H4 (cell line): Measurements from ENCODE around the gene SLC16A6. TPM values are rescaled to one million over a fixed set of nuclear protein-coding genes. Genes with fewer than 3 reads are reported as not detected.
"Not testable (repeated sequence)": the region's sequence is repeated elsewhere in the genome, so short reads cannot be mapped to it uniquely, and the experiment has no call there.

Experiments used
- DNase-seq: peaks from one replicate; pipeline ENCODE4 v3.0.0-alpha.2; 2015; ENCODE audit warnings: low spot score
- total RNA-seq: library from RNA; depleted of rRNA; stranded (reverse); fragments of >200 nt; shearing (Covaris generic); gene quantifications from 2 replicates; pipeline ENCODE4 v1.2.3, GENCODE V29; 2014

Gene SLC16A6
- total RNA-seq, 1 experiment from 2014 or later, result 2.7 TPM

- DNase-seq, result no peak
Measured at GRCh38 chr17:68248199-68248825, 42.6 kb downstream of the SLC16A6 start.

GRCh38 chr17:68247445-68248198, 43.3 kb downstream of the SLC16A6 start, which contains the start of gene AMZ2:
Gene AMZ2 (plus strand): TSS chr17:68248043. CDS start chr17:68250188, 2,145 bp downstream.
- DNase-seq, result peak; percentile 90

- no peak for DNase-seq
Measured at GRCh38 chr17:68246271-68247028, 44.5 kb downstream of the SLC16A6 start.

- no peak for DNase-seq
Measured at GRCh38 chr17:68239632-68240366, 51.1 kb downstream of the SLC16A6 start.

- DNase-seq, result no peak
Measured at GRCh38 chr17:68238871-68239253, 52.1 kb downstream of the SLC16A6 start.

- DNase-seq, result no peak
Measured at GRCh38 chr17:68238164-68238870, 52.6 kb downstream of the SLC16A6 start.

- DNase-seq, result not testable (repeated sequence)
Measured at GRCh38 chr17:68237369-68238163, 53.4 kb downstream of the SLC16A6 start.

- DNase-seq, result peak; percentile 38
Measured at GRCh38 chr17:68235336-68235791, 55.6 kb downstream of the SLC16A6 start.

GRCh38 chr17:68234726-68235335, 56.1 kb downstream of the SLC16A6 start:
- peak; percentile 94 for DNase-seq

GRCh38 chr17:68232741-68233140, 58.2 kb downstream of the SLC16A6 start:
- DNase-seq, result not testable (repeated sequence)

- DNase-seq, result no peak
Measured at GRCh38 chr17:68231541-68231940, 59.4 kb downstream of the SLC16A6 start.

- not testable (repeated sequence) for DNase-seq
Measured at GRCh38 chr17:68231131-68231530, 59.8 kb downstream of the SLC16A6 start.

- DNase-seq, result no peak
Measured at GRCh38 chr17:68229619-68230018, 61.3 kb downstream of the SLC16A6 start.

GRCh38 chr17:68228817-68229570, 61.9 kb downstream of the SLC16A6 start:
- DNase-seq, result no peak

- not testable (repeated sequence) for DNase-seq
Measured at GRCh38 chr17:68228039-68228680, 62.8 kb downstream of the SLC16A6 start.

- not testable (repeated sequence) for DNase-seq
Measured at GRCh38 chr17:68225055-68225454, 65.9 kb downstream of the SLC16A6 start.

- DNase-seq, result no peak
Measured at GRCh38 chr17:68222606-68223005, 68.3 kb downstream of the SLC16A6 start.

GRCh38 chr17:68221786-68222185, 69.1 kb downstream of the SLC16A6 start:
- DNase-seq, result no peak
